Ovary (tissue), 3 donors: ENCODE measurements around the gene MED27.

ENCODE experiments used
- POLR2A ChIP-seq: fragments of 450-650 bp; IDR thresholded peaks from one replicate; pipeline ENCODE4 v1.6.1; 2017; ENCODE audit warnings: antibody characterized with exemption, mild to moderate bottlenecking, moderate library complexity
- TF ChIP-seq, protein P1 (sequence below), 3 donors: fragments of 450-650 bp in 2 of 3; fragments of 200-600 bp in 1 of 3; IDR thresholded peaks; one replicate each; pipeline versions ENCODE4 v1.5.1 to v1.8.0; 2016 to 2022; ENCODE audit warnings: antibody characterized with exemption in 3 of 3, mild to moderate bottlenecking in 1 of 3
- donor health status: DM: no; HTN: no; CAD: no.

DNA sequence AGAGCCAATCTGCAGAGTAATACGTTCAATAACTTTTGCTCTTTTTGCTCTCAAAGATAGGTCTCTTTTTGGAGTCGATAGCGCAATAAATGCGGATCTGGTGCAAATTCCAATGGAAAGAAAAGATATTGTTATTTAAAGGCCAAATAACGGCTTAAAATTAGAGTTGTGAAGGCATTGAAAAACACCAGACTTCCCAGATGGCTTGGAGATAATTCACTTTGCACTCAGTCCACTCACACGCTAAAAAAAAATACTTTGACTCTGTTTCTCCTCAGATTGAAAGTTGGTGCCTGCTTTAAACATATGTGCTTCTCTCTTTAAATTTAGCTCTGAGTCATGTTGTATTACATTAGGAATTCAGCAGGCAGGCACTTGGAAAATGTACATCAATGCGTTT, 19.5 kb upstream of the MED27 start:
- TF ChIP-seq, protein P1, sequence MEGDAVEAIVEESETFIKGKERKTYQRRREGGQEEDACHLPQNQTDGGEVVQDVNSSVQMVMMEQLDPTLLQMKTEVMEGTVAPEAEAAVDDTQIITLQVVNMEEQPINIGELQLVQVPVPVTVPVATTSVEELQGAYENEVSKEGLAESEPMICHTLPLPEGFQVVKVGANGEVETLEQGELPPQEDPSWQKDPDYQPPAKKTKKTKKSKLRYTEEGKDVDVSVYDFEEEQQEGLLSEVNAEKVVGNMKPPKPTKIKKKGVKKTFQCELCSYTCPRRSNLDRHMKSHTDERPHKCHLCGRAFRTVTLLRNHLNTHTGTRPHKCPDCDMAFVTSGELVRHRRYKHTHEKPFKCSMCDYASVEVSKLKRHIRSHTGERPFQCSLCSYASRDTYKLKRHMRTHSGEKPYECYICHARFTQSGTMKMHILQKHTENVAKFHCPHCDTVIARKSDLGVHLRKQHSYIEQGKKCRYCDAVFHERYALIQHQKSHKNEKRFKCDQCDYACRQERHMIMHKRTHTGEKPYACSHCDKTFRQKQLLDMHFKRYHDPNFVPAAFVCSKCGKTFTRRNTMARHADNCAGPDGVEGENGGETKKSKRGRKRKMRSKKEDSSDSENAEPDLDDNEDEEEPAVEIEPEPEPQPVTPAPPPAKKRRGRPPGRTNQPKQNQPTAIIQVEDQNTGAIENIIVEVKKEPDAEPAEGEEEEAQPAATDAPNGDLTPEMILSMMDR (IDR thresholded peaks at IDR 0.05) = no peak
- no peak for TF ChIP-seq POLR2A
